Measurements from ENCODE around the gene ABCD1. TPM values are rescaled to one million over a fixed set of nuclear protein-coding genes. Genes with fewer than 3 reads are reported as not detected.

The ABCD1 gene
- total RNA-seq, 1 experiment from 2014 or later: 9.1 TPM

DNA sequence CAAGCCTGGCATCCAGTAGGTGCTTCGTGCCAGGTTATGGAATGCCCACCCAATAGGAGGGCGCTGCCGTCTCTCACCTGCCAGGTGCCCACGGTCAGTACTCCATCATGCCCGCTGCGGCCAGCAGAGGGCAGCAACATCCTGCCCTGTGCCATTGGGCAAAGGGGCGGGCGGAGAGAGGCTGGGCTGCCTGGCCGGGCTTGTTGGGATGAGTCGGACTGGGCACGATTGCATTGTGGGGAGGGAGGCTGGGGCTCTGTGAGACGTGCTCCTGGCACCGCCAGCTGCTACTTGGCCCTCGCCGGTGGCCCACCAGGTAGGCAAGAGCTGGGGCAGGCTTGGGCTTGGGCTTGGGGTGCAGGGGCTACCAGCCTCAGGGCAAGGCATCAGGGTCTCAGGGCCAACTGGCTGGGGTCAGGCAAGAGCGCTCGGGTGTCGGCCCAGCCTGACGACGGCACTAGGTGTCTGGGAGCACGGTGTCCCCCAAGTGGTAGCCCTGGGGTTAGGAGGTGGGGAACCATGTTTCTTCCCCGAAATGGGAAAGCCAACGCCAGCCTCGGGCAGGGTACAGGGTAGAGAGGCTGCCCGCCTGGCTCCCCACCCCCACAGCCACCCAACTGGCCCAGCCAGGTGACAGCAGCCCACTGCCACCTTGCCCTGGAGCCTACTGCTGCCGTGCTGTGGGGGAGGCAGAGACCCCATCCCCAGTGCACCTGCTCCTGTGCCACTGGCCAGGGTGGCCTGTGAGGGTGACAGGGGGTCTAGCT is 39.5 kb downstream of the ABCD1 start, which contains the start of gene PLXNB3:
Gene PLXNB3 (plus strand): TSS at position 261 of the 767 bp plus-strand sequence. CDS start 1,287 bp downstream, outside the sequence.
- Mint-ChIP-seq H3K36me3 (no peaks in the 10 kb centered on the region), H3K9me3 (no peaks in the 10 kb centered on the region), H3K27me3 (ENCODE audit: low read depth) (no peaks in the 10 kb centered on the region), H3K4me3 (no peak within 1 kb of the TSS), H3K4me1 (peaks cover 3% of the 10 kb centered on the region; the same call in 1 of the 2 replicates), H3K27ac (no peak within 1 kb of the TSS)
- ChIA-PET POLR2A (no interaction called here), CTCF (interaction anchor here (0.6 to 1.6 kb wide), 2 partner anchors 17 to 183 kb away, joined by 3 to 5 read pairs; no protein-coding TSS in a partner anchor)
- peak; percentile 82 for DNase-seq (ENCODE audit: low spot score)
- peak; percentile 88 for ATAC-seq
- TF ChIP-seq RELA (CRISPR knock-in tag; IDR thresholded peaks at IDR 0.05; ENCODE audit: borderline replicate concordance) (no peak), ZNF263 (CRISPR knock-in tag; IDR thresholded peaks at IDR 0.05; ENCODE audit: low read depth) (no peak), ZNF121 (CRISPR knock-in tag; IDR thresholded peaks at IDR 0.05) (no peak), GRHL2 (CRISPR knock-in tag; IDR thresholded peaks at IDR 0.05; ENCODE audit: insufficient replicate concordance, severe bottlenecking) (no peak), FOXP1 (CRISPR knock-in tag; IDR thresholded peaks at IDR 0.05; ENCODE audit: borderline replicate concordance) (no peak), MXD4 (CRISPR knock-in tag; IDR thresholded peaks at IDR 0.05; ENCODE audit: borderline replicate concordance) (no peak), PRDM15 (CRISPR knock-in tag; IDR thresholded peaks at IDR 0.05) (no peak), CREB1 (CRISPR knock-in tag; IDR thresholded peaks at IDR 0.05) (no peak), FOXP4 (CRISPR knock-in tag; IDR thresholded peaks at IDR 0.05) (no peak), ATF2 (CRISPR knock-in tag; IDR thresholded peaks at IDR 0.05; ENCODE audit: borderline replicate concordance, low read depth) (no peak), CBFB (CRISPR knock-in tag; IDR thresholded peaks at IDR 0.05; ENCODE audit: low read depth) (no peak), AR (CRISPR knock-in tag; IDR thresholded peaks at IDR 0.05) (no peak), EMX1 (CRISPR knock-in tag; IDR thresholded peaks at IDR 0.05) (no peak)
- TF ChIP-seq, protein P1, sequence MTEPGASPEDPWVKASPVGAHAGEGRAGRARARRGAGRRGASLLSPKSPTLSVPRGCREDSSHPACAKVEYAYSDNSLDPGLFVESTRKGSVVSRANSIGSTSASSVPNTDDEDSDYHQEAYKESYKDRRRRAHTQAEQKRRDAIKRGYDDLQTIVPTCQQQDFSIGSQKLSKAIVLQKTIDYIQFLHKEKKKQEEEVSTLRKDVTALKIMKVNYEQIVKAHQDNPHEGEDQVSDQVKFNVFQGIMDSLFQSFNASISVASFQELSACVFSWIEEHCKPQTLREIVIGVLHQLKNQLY (CRISPR knock-in tag; IDR thresholded peaks at IDR 0.05): no peak
- TF ChIP-seq, protein P2, sequence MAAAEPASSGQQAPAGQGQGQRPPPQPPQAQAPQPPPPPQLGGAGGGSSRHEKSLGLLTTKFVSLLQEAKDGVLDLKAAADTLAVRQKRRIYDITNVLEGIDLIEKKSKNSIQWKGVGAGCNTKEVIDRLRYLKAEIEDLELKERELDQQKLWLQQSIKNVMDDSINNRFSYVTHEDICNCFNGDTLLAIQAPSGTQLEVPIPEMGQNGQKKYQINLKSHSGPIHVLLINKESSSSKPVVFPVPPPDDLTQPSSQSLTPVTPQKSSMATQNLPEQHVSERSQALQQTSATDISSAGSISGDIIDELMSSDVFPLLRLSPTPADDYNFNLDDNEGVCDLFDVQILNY (CRISPR knock-in tag; IDR thresholded peaks at IDR 0.05): no peak
- TF ChIP-seq, protein P3, sequence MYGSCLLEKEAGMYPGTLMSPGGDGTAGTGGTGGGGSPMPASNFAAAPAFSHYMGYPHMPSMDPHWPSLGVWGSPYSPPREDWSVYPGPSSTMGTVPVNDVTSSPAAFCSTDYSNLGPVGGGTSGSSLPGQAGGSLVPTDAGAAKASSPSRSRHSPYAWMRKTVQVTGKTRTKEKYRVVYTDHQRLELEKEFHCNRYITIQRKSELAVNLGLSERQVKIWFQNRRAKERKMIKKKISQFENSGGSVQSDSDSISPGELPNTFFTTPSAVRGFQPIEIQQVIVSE (CRISPR knock-in tag; IDR thresholded peaks at IDR 0.05; ENCODE audit: borderline replicate concordance): no peak
- TF ChIP-seq, protein P4, sequence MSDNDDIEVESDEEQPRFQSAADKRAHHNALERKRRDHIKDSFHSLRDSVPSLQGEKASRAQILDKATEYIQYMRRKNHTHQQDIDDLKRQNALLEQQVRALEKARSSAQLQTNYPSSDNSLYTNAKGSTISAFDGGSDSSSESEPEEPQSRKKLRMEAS (CRISPR knock-in tag; IDR thresholded peaks at IDR 0.05): 0 out of 2 replicates have a peak, but pooled peaks have one; percentile 27
- TF ChIP-seq, protein P5, sequence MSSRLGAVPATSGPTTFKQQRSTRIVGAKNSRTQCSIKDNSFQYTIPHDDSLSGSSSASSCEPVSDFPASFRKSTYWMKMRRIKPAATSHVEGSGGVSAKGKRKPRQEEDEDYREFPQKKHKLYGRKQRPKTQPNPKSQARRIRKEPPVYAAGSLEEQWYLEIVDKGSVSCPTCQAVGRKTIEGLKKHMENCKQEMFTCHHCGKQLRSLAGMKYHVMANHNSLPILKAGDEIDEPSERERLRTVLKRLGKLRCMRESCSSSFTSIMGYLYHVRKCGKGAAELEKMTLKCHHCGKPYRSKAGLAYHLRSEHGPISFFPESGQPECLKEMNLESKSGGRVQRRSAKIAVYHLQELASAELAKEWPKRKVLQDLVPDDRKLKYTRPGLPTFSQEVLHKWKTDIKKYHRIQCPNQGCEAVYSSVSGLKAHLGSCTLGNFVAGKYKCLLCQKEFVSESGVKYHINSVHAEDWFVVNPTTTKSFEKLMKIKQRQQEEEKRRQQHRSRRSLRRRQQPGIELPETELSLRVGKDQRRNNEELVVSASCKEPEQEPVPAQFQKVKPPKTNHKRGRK (CRISPR knock-in tag; IDR thresholded peaks at IDR 0.05; ENCODE audit: borderline replicate concordance): no peak
